GM13977 (cell line): ENCODE results near the gene EFCAB8.

Source experiments
- DNase-seq: peaks from one replicate; pipeline ENCODE4 v3.0.0; 2012; ENCODE audit warnings: low spot score
- in situ Hi-C: fragments of 300-500 bp; cut with MboI; formaldehyde crosslinking; loops from one replicate; pipeline ENCODE4 v1.12.0; 2022; ENCODE audit warnings: low sequenced_read_pairs, low pct_unique_long_range_greater_than_20kb, mixed read lengths, inconsistent platforms; ENCODE audit not compliant: unreplicated experiment
- TF ChIP-seq, protein P1 (sequence below): IDR thresholded peaks from 2 replicates; pipeline ENCODE4 v1.5.1; 2012; ENCODE audit warnings: mild to moderate bottlenecking, control low read depth; ENCODE audit not compliant: insufficient read depth; ENCODE audit errors: extremely low read depth, missing control alignments

EFCAB8 gene

GRCh38 chr20:32820698-32821377 is 37.9 kb upstream of the EFCAB8 start:
- no peak for DNase-seq
- in situ Hi-C loops = no loop called here
- TF ChIP-seq, protein P1, sequence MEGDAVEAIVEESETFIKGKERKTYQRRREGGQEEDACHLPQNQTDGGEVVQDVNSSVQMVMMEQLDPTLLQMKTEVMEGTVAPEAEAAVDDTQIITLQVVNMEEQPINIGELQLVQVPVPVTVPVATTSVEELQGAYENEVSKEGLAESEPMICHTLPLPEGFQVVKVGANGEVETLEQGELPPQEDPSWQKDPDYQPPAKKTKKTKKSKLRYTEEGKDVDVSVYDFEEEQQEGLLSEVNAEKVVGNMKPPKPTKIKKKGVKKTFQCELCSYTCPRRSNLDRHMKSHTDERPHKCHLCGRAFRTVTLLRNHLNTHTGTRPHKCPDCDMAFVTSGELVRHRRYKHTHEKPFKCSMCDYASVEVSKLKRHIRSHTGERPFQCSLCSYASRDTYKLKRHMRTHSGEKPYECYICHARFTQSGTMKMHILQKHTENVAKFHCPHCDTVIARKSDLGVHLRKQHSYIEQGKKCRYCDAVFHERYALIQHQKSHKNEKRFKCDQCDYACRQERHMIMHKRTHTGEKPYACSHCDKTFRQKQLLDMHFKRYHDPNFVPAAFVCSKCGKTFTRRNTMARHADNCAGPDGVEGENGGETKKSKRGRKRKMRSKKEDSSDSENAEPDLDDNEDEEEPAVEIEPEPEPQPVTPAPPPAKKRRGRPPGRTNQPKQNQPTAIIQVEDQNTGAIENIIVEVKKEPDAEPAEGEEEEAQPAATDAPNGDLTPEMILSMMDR = no peak

GRCh38 chr20:32822225-32822624 is 36.5 kb upstream of the EFCAB8 start:
- in situ Hi-C loops = no loop called here
- no peak for DNase-seq
- TF ChIP-seq, protein P1 = no peak

- in situ Hi-C loops = no loop called here
- DNase-seq = no peak
- TF ChIP-seq, protein P1 = no peak
Observed at GRCh38 chr20:32823078-32823477, 35.6 kb upstream of the EFCAB8 start.

DNA sequence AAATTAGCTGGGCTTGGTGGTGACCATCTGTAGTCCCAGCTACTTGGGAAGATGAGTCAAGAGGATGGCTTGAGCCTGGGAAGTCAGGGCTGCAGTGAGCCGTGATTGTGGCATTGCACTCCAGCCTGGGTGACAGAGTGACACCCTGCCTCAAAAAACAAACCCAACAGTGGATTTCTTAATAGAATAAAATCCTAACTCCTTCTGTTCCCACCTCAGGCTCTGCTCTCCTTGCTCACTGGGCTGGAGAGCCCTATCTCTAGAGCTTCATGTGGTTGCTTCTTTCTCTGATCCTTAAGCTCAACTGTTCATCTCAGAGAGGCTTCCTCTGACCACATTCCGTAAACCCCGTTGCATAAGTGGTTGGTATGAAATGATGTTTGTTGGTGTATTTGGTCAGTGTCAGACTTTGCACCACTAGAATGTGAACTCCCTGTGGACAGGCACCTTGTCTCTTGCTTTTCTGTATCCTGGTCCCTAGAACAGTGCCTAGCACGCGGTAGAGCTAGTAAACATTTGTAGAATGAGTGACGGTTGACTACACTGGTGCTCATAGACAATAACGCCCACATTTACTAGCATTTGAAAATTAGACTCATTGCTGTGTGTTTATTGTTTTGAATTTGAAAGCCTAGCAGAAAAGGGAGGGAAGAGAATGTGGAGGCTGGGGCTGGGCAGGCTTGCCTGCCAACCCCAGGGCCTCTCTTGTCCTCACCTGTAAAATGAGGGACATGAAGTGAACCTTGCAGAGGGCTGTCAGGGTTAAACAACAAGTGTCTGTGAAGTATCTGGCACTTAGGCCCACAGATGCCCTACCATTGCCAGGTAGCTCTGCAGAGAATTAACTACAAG is 34.8 kb upstream of the EFCAB8 start:
- TF ChIP-seq, protein P1 = no peak
- DNase-seq = no peak
- in situ Hi-C loops = no loop called here

DNA sequence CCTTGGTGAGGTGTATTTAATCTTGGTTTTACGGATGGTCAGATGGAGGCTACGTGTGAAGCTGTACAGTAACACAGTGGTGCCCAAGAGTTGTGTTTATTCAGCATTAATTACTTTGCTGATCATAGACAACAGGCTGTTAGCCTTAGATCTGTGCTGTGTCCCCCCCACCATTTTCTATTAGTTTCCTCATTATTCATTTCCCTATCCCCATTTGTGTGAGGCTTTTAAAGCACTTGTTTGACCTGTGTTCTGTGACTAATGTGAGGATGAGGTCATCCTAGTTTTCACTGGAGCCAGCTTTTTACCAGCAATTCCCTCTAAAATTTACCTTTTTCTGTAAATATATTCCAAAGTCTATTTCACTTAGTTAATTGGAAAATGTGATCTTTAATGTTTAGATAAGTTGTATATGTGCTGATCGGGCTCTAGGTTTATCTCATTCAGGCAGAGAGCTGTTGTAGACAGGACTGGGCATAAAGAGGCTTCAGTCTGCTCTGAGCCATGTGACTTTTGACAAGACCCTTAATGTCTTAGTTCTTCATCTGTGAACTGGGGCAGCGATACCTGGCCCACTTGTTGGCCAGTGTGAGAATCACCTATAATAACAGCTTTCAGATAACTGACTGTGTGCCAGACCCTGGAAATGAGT is 30.6 kb upstream of the EFCAB8 start:
- TF ChIP-seq, protein P1 = no peak
- no peak for DNase-seq
- in situ Hi-C loops = no loop called here

GRCh38 chr20:32829311-32830005 is 29.3 kb upstream of the EFCAB8 start:
- TF ChIP-seq, protein P1 = no peak
- in situ Hi-C loops = no loop called here
- DNase-seq = no peak
